Parathyroid adenoma (tissue), 2 donors: ENCODE data around the gene ZC3H6.

ENCODE experiments used
- H2AFZ ChIP-seq: fragments of 300-600 bp; sonication (generic); one replicate; pipeline ENCODE4 v1.7.0; 2017; ENCODE audit warnings: antibody characterized with exemption, mild to moderate bottlenecking
- H3K27ac ChIP-seq: fragments of 300-600 bp; sonication (generic); one replicate; pipeline ENCODE4 v1.7.0; 2017
- H3K27me3 ChIP-seq: fragments of 300-600 bp; sonication (generic); one replicate; pipeline ENCODE4 v1.7.0; 2017; ENCODE audit warnings: low read length; ENCODE audit not compliant: control insufficient read depth, insufficient read depth
- H3K36me3 ChIP-seq: fragments of 300-600 bp; sonication (generic); one replicate; pipeline ENCODE4 v1.7.0; 2017; ENCODE audit warnings: low read length; ENCODE audit not compliant: control insufficient read depth, insufficient read depth
- H3K4me1 ChIP-seq: fragments of 300-600 bp; sonication (generic); one replicate; pipeline ENCODE4 v1.7.0; 2017; ENCODE audit warnings: control low read depth
- H3K4me2 ChIP-seq: fragments of 300-600 bp; sonication (generic); one replicate; pipeline ENCODE4 v1.7.0; 2017; ENCODE audit warnings: low read length
- H3K4me3 ChIP-seq: fragments of 300-600 bp; sonication (generic); one replicate; pipeline ENCODE4 v1.7.0; 2017; ENCODE audit warnings: low read depth, low read length
- H3K79me2 ChIP-seq: fragments of 300-600 bp; sonication (generic); one replicate; pipeline ENCODE4 v1.7.0; 2017; ENCODE audit warnings: control low read depth
- H3K9ac ChIP-seq: fragments of 300-600 bp; sonication (generic); one replicate; pipeline ENCODE4 v1.7.0; 2017; ENCODE audit warnings: mild to moderate bottlenecking
- H3K9me3 ChIP-seq: fragments of 300-600 bp; sonication (generic); one replicate; pipeline ENCODE4 v1.7.0; 2017; ENCODE audit warnings: low read length; ENCODE audit not compliant: control insufficient read depth
- CTCF ChIP-seq: fragments of 300-600 bp; sonication (generic); IDR thresholded peaks from one replicate; pipeline ENCODE4 v1.7.0; 2017; ENCODE audit warnings: antibody characterized with exemption, mild to moderate bottlenecking
- donor health status: primary hyperparathyroidism.

Gene ZC3H6

GRCh38 chr2:112296407-112296806, 21.0 kb downstream of the ZC3H6 start:
- Histone ChIP-seq H3K9me3 (no peaks in the 10 kb centered on the region), H3K27ac (no peak overlapping the region), H3K4me1 (peaks cover 10% of the 10 kb centered on the region), H3K9ac (no peak overlapping the region), H3K79me2 (no peaks in the 10 kb centered on the region), H3K4me2 (no peak overlapping the region), H2AFZ (no peak overlapping the region), H3K36me3 (no peaks in the 10 kb centered on the region), H3K4me3 (no peak overlapping the region), H3K27me3 (no peaks in the 10 kb centered on the region)
- TF ChIP-seq CTCF: no peak

GRCh38 chr2:112301171-112301584, 25.8 kb downstream of the ZC3H6 start:
- no peak for TF ChIP-seq CTCF
- Histone ChIP-seq H3K27ac (no peak overlapping the region), H2AFZ (no peak overlapping the region), H3K27me3 (no peaks in the 10 kb centered on the region), H3K4me3 (no peak overlapping the region), H3K4me1 (no peaks in the 10 kb centered on the region), H3K79me2 (no peaks in the 10 kb centered on the region), H3K4me2 (no peak overlapping the region), H3K36me3 (no peaks in the 10 kb centered on the region), H3K9me3 (no peaks in the 10 kb centered on the region), H3K9ac (no peak overlapping the region)

- no peak overlapping the region for H3K27ac ChIP-seq
These were observed 26.6 kb downstream of the ZC3H6 start for GRCh38 chr2:112301973-112302372.

GRCh38 chr2:112304298-112304941, 29.0 kb downstream of the ZC3H6 start:
- Histone ChIP-seq H3K4me3 (no peak overlapping the region), H2AFZ (no peak overlapping the region), H3K27ac (no peak overlapping the region)

More at GRCh38 chr2:112301973-112302372, 26.6 kb downstream of the ZC3H6 start:
- Histone ChIP-seq H2AFZ (no peak overlapping the region), H3K4me2 (no peak overlapping the region), H3K79me2 (no peaks in the 10 kb centered on the region), H3K36me3 (no peaks in the 10 kb centered on the region), H3K9ac (no peak overlapping the region), H3K9me3 (no peaks in the 10 kb centered on the region), H3K27me3 (no peaks in the 10 kb centered on the region), H3K4me1 (no peaks in the 10 kb centered on the region), H3K4me3 (no peak overlapping the region)
- no peak for TF ChIP-seq CTCF

More at GRCh38 chr2:112304298-112304941, 29.0 kb downstream of the ZC3H6 start:
- Histone ChIP-seq H3K9me3 (no peaks in the 10 kb centered on the region), H3K4me1 (no peaks in the 10 kb centered on the region), H3K4me2 (no peak overlapping the region), H3K27me3 (no peaks in the 10 kb centered on the region), H3K9ac (no peak overlapping the region), H3K79me2 (no peaks in the 10 kb centered on the region), H3K36me3 (no peaks in the 10 kb centered on the region)
- TF ChIP-seq CTCF: no peak
